Neural progenitor cell (in vitro differentiated cells): ENCODE results near the gene PARS2. TPM values are rescaled to one million over a fixed set of nuclear protein-coding genes. Genes with fewer than 3 reads are reported as not detected.
A peak's percentile ranks its signal among the peaks of the same experiment; 100 is the strongest.

Experiments
- DNase-seq: peaks from one replicate; pipeline ENCODE4 v3.0.0-alpha.2; 2016; ENCODE audit warnings: low spot score
- H2AFZ ChIP-seq: fragments of 200-600 bp; sonication (generic); replicated peaks from 2 replicates; pipeline ENCODE4 v1.6.1; 2016; ENCODE audit warnings: antibody characterized with exemption
- H3F3A ChIP-seq: fragments of 200-600 bp; sonication (generic); 2 replicates; pipeline ENCODE4 v1.6.1; 2016; ENCODE audit warnings: antibody characterized with exemption, low read depth
- H3K27ac ChIP-seq: fragments of 200-600 bp; sonication (generic); 2 replicates; pipeline ENCODE4 v1.5.1; 2016; ENCODE audit warnings: mild to moderate bottlenecking
- H3K27me3 ChIP-seq: fragments of 200-600 bp; sonication (generic); 2 replicates; pipeline ENCODE4 v1.6.1; 2016; ENCODE audit warnings: mild to moderate bottlenecking, moderate library complexity
- H3K36me3 ChIP-seq: fragments of 200-600 bp; sonication (generic); 2 replicates; pipeline ENCODE4 v1.5.1; 2016
- H3K4me1 ChIP-seq: fragments of 200-600 bp; sonication (generic); 2 replicates; pipeline ENCODE4 v1.6.1; 2016; ENCODE audit warnings: mixed run types
- H3K4me2 ChIP-seq: fragments of 200-600 bp; sonication (generic); 2 replicates; pipeline ENCODE4 v1.6.1; 2016
- H3K4me3 ChIP-seq: fragments of 200-600 bp; sonication (generic); 2 replicates; pipeline ENCODE4 v1.5.1; 2016
- H3K79me2 ChIP-seq: fragments of 200-600 bp; sonication (generic); 2 replicates; pipeline ENCODE4 v1.6.1; 2016; ENCODE audit warnings: low read depth
- H3K9ac ChIP-seq: fragments of 200-600 bp; sonication (generic); 2 replicates; pipeline ENCODE4 v1.6.1; 2016
- H3K9me3 ChIP-seq: fragments of 200-600 bp; sonication (generic); 2 replicates; pipeline ENCODE4 v1.5.1; 2016; ENCODE audit warnings: low read depth
- H4K20me1 ChIP-seq: fragments of 200-600 bp; sonication (generic); 2 replicates; pipeline ENCODE4 v1.6.1; 2016; ENCODE audit warnings: low read depth
- H3K27ac Mint-ChIP-seq: 3 replicates; pipeline ENCODE4 v1.8.0; 2021; ENCODE audit warnings: mixed read lengths
- H3K27me3 Mint-ChIP-seq: 2 replicates; pipeline ENCODE4 v1.8.0; 2022; ENCODE audit warnings: low read depth, mild to moderate bottlenecking, inconsistent platforms, moderate library complexity, mixed read lengths; ENCODE audit not compliant: insufficient read depth
- H3K36me3 Mint-ChIP-seq: 3 replicates; pipeline ENCODE4 v1.8.0; 2021; ENCODE audit warnings: mixed read lengths
- H3K4me1 Mint-ChIP-seq: 3 replicates; pipeline ENCODE4 v1.8.0; 2021; ENCODE audit warnings: mixed read lengths
- H3K4me3 Mint-ChIP-seq: 3 replicates; pipeline ENCODE4 v1.8.0; 2021; ENCODE audit warnings: mild to moderate bottlenecking, moderate library complexity, mixed read lengths
- H3K9me3 Mint-ChIP-seq: 3 replicates; pipeline ENCODE4 v1.8.0; 2020; ENCODE audit warnings: mixed read lengths
- EZH2 ChIP-seq: fragments of 200-600 bp; sonication (generic); IDR thresholded peaks from 2 replicates; pipeline ENCODE4 v1.6.1; 2017; ENCODE audit warnings: antibody characterized with exemption, mild to moderate bottlenecking, moderate library complexity
- EZH2phosphoT487 ChIP-seq: fragments of 200-600 bp; sonication (generic); IDR thresholded peaks from 2 replicates; pipeline ENCODE4 v1.6.1; 2017; ENCODE audit warnings: antibody characterized with exemption
- total RNA-seq: library from RNA; depleted of rRNA; stranded (reverse); fragments of >200 nt; gene quantifications from 2 replicates; pipeline ENCODE4 v1.2.3, GENCODE V29; 2015; ENCODE audit warnings: low replicate concordance
- TF ChIP-seq, protein P1 (sequence below): fragments of 200-600 bp; sonication (generic); IDR thresholded peaks from 2 replicates; pipeline ENCODE4 v1.5.1; 2017; ENCODE audit warnings: antibody characterized with exemption, mild to moderate bottlenecking

The PARS2 gene
- total RNA-seq, 1 donor from 2014 or later = 5.4 TPM

DNA sequence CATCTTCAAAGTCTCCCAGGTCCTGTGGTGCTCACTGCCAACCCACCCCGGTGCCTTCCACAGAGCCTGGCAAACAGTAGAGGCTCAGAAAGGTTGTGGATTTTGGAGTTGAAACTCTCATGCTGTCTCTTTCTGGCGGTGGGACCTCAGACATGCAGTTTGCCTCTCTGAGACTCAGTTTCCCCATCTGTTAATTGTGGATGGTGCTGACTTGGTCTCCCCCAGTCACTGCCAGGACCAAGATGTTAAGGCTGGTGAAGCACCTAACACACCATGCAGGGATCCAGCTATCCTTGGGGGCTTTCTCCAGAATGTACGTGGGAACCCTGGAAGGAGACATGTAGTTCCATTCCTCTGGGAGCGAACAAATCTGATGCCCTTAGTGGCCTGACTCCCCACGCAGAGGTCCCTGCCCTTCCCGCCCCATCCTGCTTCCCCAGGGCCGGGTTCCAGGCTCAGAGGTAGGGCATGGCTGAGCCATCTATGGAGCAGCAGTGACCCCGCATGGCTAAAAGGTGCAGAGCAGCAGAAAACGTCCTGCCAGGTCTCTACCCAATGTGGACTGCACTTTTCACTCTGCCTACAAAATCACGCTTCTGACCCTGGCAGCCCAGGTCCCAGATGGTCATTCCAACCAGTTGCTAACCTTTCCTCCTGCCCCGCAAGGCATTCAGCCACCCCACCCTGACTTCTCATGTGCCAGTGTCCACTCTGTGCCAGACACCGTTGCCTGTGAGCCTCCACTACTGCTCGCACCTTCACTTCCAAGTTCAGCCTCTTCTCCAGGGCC lies 46.0 kb upstream of the PARS2 start:
- H3K9ac ChIP-seq = no peak overlapping the region
- H2AFZ ChIP-seq = no peak overlapping the region
- no peaks in the 10 kb centered on the region for H3K36me3 ChIP-seq
- Mint-ChIP-seq H3K27me3 (peaks cover 4% of the 10 kb centered on the region), H3K9me3 (no peaks in the 10 kb centered on the region), H3K4me3 (no peak overlapping the region), H3K4me1 (peaks cover 17% of the 10 kb centered on the region), H3K36me3 (no peaks in the 10 kb centered on the region), H3K27ac (peak overlapping the region; percentile 34)
- no peaks in the 10 kb centered on the region for H3K9me3 ChIP-seq
- no peak overlapping the region for H3K27ac ChIP-seq
- H4K20me1 ChIP-seq = peaks cover 4% of the 10 kb centered on the region
- peaks cover 9% of the 10 kb centered on the region for H3K27me3 ChIP-seq
- H3K4me1 ChIP-seq = peaks cover 12% of the 10 kb centered on the region
- DNase-seq = peak; percentile 81
- H3K79me2 ChIP-seq = no peaks in the 10 kb centered on the region
- no peak overlapping the region for H3K4me3 ChIP-seq
- TF ChIP-seq EZH2phosphoT487 = no peak
- TF ChIP-seq, protein P1, sequence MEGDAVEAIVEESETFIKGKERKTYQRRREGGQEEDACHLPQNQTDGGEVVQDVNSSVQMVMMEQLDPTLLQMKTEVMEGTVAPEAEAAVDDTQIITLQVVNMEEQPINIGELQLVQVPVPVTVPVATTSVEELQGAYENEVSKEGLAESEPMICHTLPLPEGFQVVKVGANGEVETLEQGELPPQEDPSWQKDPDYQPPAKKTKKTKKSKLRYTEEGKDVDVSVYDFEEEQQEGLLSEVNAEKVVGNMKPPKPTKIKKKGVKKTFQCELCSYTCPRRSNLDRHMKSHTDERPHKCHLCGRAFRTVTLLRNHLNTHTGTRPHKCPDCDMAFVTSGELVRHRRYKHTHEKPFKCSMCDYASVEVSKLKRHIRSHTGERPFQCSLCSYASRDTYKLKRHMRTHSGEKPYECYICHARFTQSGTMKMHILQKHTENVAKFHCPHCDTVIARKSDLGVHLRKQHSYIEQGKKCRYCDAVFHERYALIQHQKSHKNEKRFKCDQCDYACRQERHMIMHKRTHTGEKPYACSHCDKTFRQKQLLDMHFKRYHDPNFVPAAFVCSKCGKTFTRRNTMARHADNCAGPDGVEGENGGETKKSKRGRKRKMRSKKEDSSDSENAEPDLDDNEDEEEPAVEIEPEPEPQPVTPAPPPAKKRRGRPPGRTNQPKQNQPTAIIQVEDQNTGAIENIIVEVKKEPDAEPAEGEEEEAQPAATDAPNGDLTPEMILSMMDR = peak; percentile 87
- peaks cover 5% of the 10 kb centered on the region for H3F3A ChIP-seq
- no peak overlapping the region for H3K4me2 ChIP-seq

DNA sequence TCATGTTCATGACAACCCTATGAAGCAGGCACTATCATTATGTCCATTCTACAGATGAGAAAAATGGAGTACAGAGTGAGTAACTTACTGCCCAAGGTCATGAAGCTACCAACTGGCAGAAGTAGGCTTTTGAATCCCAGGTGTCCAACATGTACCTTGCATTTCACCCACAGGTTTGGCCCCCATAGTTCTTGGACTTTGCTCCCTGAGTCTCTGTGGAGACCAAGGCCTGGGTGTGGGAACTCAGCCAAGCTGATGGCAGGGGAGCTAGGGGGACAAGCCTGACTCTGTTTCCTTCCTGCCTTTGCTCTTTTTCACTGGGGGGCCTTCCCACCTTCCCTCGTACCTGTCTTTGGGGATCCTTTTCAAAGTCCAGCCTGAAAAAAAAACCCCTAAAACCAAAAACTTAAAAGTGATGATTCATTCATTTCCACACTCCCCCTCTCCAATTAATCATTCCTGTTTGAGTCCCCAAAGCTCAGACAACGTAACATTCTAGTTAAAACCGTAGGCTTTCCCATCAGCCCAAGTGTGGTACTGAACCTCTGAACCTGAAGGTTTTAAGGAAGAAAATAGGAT lies 45.3 kb upstream of the PARS2 start:
- no peak overlapping the region for H3K4me3 ChIP-seq
- H3K27me3 ChIP-seq = peaks cover 9% of the 10 kb centered on the region
- H3K4me1 ChIP-seq = peaks cover 12% of the 10 kb centered on the region
- no peak overlapping the region for H2AFZ ChIP-seq
- no peak overlapping the region for H3K9ac ChIP-seq
- H3K27ac ChIP-seq = no peak overlapping the region
- H3K4me2 ChIP-seq = no peak overlapping the region
- H3K27ac Mint-ChIP-seq = no peak overlapping the region
- H3K36me3 Mint-ChIP-seq = no peaks in the 10 kb centered on the region
- H3K36me3 ChIP-seq = no peaks in the 10 kb centered on the region
- H3F3A ChIP-seq = peaks cover 5% of the 10 kb centered on the region
- H3K9me3 ChIP-seq = no peaks in the 10 kb centered on the region
- TF ChIP-seq, protein P1 = no peak
- no peak for TF ChIP-seq EZH2phosphoT487
- H3K9me3 Mint-ChIP-seq = no peaks in the 10 kb centered on the region
- DNase-seq = no peak
- no peak overlapping the region for H3K4me3 Mint-ChIP-seq
- H3K27me3 Mint-ChIP-seq = peaks cover 4% of the 10 kb centered on the region
- peaks cover 4% of the 10 kb centered on the region for H4K20me1 ChIP-seq
- H3K79me2 ChIP-seq = no peaks in the 10 kb centered on the region
- H3K4me1 Mint-ChIP-seq = peaks cover 17% of the 10 kb centered on the region

DNA sequence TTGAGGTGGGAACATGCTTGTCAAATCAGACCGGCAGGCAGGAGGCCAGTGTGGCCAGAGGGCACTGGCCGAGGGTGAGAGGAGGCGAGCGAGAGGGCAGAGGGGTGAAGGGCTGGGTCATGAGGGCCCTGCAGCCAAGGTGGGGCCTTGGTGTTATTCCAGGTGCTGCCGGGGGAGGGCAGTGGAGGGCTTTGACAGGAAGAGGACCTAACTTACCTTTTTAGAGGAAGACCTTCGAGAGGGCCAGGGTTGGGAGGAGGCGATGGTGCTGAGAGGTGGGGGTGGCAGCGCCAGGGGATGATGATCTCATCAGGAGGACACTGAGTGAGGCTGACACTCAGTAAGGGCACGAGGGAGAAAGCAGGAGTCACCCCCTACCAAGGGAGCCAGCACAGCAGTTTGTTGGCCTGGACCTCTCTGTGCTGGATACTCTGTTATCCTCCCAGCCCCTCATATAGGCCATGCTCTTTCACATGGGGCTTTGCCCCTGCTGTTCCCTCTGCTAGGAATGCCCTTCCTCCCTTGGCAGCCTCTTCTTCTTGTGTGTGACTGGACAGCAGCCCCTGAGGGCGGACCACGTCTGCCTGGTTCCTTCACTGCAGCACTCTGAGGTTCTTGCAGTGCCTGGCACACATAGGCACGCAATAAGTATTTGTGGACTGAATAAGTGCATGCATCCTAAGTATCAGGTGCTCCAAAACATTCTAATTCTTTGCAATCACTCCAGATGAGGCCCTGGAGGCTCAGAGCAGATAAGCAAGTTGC lies 44.3 kb upstream of the PARS2 start:
- Histone ChIP-seq H3K4me1 (peaks cover 6% of the 10 kb centered on the region), H3K4me2 (no peak overlapping the region), H3K27me3 (peaks cover 4% of the 10 kb centered on the region), H3F3A (peaks cover 5% of the 10 kb centered on the region), H3K9me3 (no peaks in the 10 kb centered on the region), H2AFZ (no peak overlapping the region), H4K20me1 (peaks cover under 1% of the 10 kb centered on the region), H3K4me3 (no peak overlapping the region), H3K36me3 (no peaks in the 10 kb centered on the region), H3K79me2 (no peaks in the 10 kb centered on the region), H3K9ac (no peak overlapping the region), H3K27ac (no peak overlapping the region)
- H3K4me3 Mint-ChIP-seq = no peak overlapping the region
- H3K4me1 Mint-ChIP-seq = peaks cover 13% of the 10 kb centered on the region
- no peak for TF ChIP-seq EZH2
- TF ChIP-seq, protein P1 = peak; percentile 28
- H3K27me3 Mint-ChIP-seq = peaks cover 4% of the 10 kb centered on the region
- no peaks in the 10 kb centered on the region for H3K36me3 Mint-ChIP-seq
- H3K9me3 Mint-ChIP-seq = no peaks in the 10 kb centered on the region
- H3K27ac Mint-ChIP-seq = peak overlapping the region; percentile 12
- DNase-seq = no peak
